Thyroid gland (tissue), 4 donors: ENCODE results near the gene RAN. TPM values are rescaled to one million over a fixed set of nuclear protein-coding genes. Genes with fewer than 3 reads are reported as not detected.
A peak's percentile ranks its signal among the peaks of the same experiment; 100 is the strongest.
"Not testable (repeated sequence)": the region's sequence is repeated elsewhere in the genome, so short reads cannot be mapped to it uniquely, and the experiment has no call there.

Source experiments
- DNase-seq, 2 donors: peaks; one replicate each; pipeline ENCODE4 v3.0.0-alpha.2; 2019
- H3K27ac ChIP-seq, 3 donors: fragments of 200-600 bp; sonication (generic); 1 replicate in 2 of 3; 2 replicates in 1 of 3; pipeline ENCODE4 v1.5.1; 2016 to 2019; ENCODE audit warnings: mild to moderate bottlenecking in 1 of 3, moderate library complexity in 1 of 3
- H3K27me3 ChIP-seq: fragments of 200-600 bp; sonication (generic); one replicate; pipeline ENCODE4 v1.5.1; 2019
- H3K36me3 ChIP-seq, 2 donors: fragments of 200-600 bp; sonication (generic); one replicate each; pipeline ENCODE4 v1.5.1; 2016 to 2019
- H3K4me1 ChIP-seq, 2 donors: fragments of 200-600 bp; sonication (generic); one replicate each; pipeline ENCODE4 v1.5.1; 2017 to 2019
- H3K4me3 ChIP-seq, 3 donors: fragments of 200-600 bp; sonication (generic); replicated peaks in 1 of 3; 1 replicate in 2 of 3; 2 replicates in 1 of 3; pipeline ENCODE4 v1.5.1; 2016; ENCODE audit warnings: mild to moderate bottlenecking in 1 of 3
- H3K9me3 ChIP-seq: fragments of 200-600 bp; sonication (generic); one replicate; pipeline ENCODE4 v1.5.1; 2017
- CTCF ChIP-seq, 6 experiments: fragments of 200-600 bp in 3 of 6; fragments of 450-650 bp in 3 of 6; sonication (generic) in 3 of 6; IDR thresholded peaks; one replicate each; pipeline ENCODE4 v1.5.1; 2016 to 2019; ENCODE audit warnings: antibody characterized with exemption in 6 of 6, mild to moderate bottlenecking in 2 of 6, inconsistent platforms in 1 of 6, moderate library complexity in 1 of 6
- POLR2A ChIP-seq, 2 donors: fragments of 450-650 bp; IDR thresholded peaks; one replicate each; pipeline ENCODE4 v1.6.1; 2017; ENCODE audit warnings: antibody characterized with exemption in 2 of 2, mild to moderate bottlenecking in 2 of 2, moderate library complexity in 1 of 2
- WGBS, 2 donors: methylation state at CpG; one replicate each; pipeline ENCODE4 v1.1.5; 2017; 5-methylcytosine and 5-hydroxymethylcytosine counted together
- intact Hi-C: fragments of 100-400 bp; cut with DNase I; formaldehyde crosslinking; loops from one replicate; pipeline ENCODE4 v1.15.1; 2023
- total RNA-seq, 4 donors: library from RNA; depleted of rRNA; stranded (reverse); fragments of >200 nt; gene quantifications; one replicate each; pipeline ENCODE4 v1.2.3, GENCODE V29; 2016

Gene RAN
- total RNA-seq, 4 donors from 2014 or later, result 123 to 169 (median 142) TPM

- WGBS, 2 donors, result 1 to 2% methylated on average over 15 to 25 of the region's 79 CpGs
- Histone ChIP-seq H3K4me3 (peak within 1 kb of the TSS; percentile 14 to 97 (median 76)), H3K4me1 (peaks cover 0 to 11% of the 10 kb centered on the region in 2 donors), H3K9me3 (no peaks in the 10 kb centered on the region), H3K27me3 (no peaks in the 10 kb centered on the region), H3K36me3 (no peaks in the 10 kb centered on the region), H3K27ac (peak within 1 kb of the TSS; percentile 44 to 82 (median 74))
- intact Hi-C loops, result no loop called here
- DNase-seq, result peak; percentile 86 to 88
- TF ChIP-seq POLR2A (IDR thresholded peaks at IDR 0.05), result peak in 1 of 2 donors; percentile 65
- TF ChIP-seq CTCF (IDR thresholded peaks at IDR 0.05), result peak in 2 of 6 experiments; percentile 13 to 24
These were observed 32.7 kb upstream of the RAN start, which contains the start of gene STX2 for GRCh38 chr12:130838951-130839769. TSS of gene STX2 (minus strand) at chr12:130839250. CDS start at chr12:130839099, 151 bp downstream.

GRCh38 chr12:130839770-130840404, 32.0 kb upstream of the RAN start:
- 73 to 74% methylated on average over 11 of the region's 11 CpGs for WGBS, 2 donors
- H3K4me3 ChIP-seq, result no peak overlapping the region
- TF ChIP-seq CTCF (IDR thresholded peaks at IDR 0.05) (no peak), POLR2A (IDR thresholded peaks at IDR 0.05) (no peak)
- no peak for DNase-seq
- H3K27ac ChIP-seq, result no peak overlapping the region
- peaks cover 0 to 11% of the 10 kb centered on the region in 2 donors for H3K4me1 ChIP-seq
- no peaks in the 10 kb centered on the region for H3K36me3 ChIP-seq
- intact Hi-C loops, result no loop called here
- H3K27me3 ChIP-seq, result no peaks in the 10 kb centered on the region
- H3K9me3 ChIP-seq, result no peaks in the 10 kb centered on the region

GRCh38 chr12:130846369-130846768, 25.5 kb upstream of the RAN start:
- no peak for TF ChIP-seq POLR2A (IDR thresholded peaks at IDR 0.05)
- TF ChIP-seq CTCF (IDR thresholded peaks at IDR 0.05), result no peak
- no peak overlapping the region for H3K4me3 ChIP-seq
- DNase-seq, result no peak

GRCh38 chr12:130847112-130847511, 24.8 kb upstream of the RAN start:
- WGBS, 2 donors, result 72 to 79% methylated on average over 7 of the region's 7 CpGs
- no peak for DNase-seq
- H3K4me3 ChIP-seq, result no peak overlapping the region
- H3K36me3 ChIP-seq, result no peaks in the 10 kb centered on the region
- peaks cover 12 to 23% of the 10 kb centered on the region in 2 donors for H3K4me1 ChIP-seq
- H3K27ac ChIP-seq, result no peak overlapping the region
- no peaks in the 10 kb centered on the region for H3K9me3 ChIP-seq
- no peaks in the 10 kb centered on the region for H3K27me3 ChIP-seq
- no peak for TF ChIP-seq CTCF (IDR thresholded peaks at IDR 0.05)
- no peak for TF ChIP-seq POLR2A (IDR thresholded peaks at IDR 0.05)
- intact Hi-C loops, result no loop called here

More at GRCh38 chr12:130846369-130846768, 25.5 kb upstream of the RAN start:
- intact Hi-C loops, result no loop called here
- Histone ChIP-seq H3K4me1 (peaks cover 12 to 23% of the 10 kb centered on the region in 2 donors), H3K27me3 (no peaks in the 10 kb centered on the region), H3K27ac (no peak overlapping the region), H3K9me3 (no peaks in the 10 kb centered on the region), H3K36me3 (no peaks in the 10 kb centered on the region)

GRCh38 chr12:130848105-130848504, 23.8 kb upstream of the RAN start:
- peaks cover 12 to 23% of the 10 kb centered on the region in 2 donors for H3K4me1 ChIP-seq
- 84 to 96% methylated on average over 6 of the region's 6 CpGs for WGBS, 2 donors

GRCh38 chr12:130848785-130849305, 23.0 kb upstream of the RAN start:
- H3K9me3 ChIP-seq, H3K27me3 ChIP-seq, intact Hi-C loops, DNase-seq, H3K36me3 ChIP-seq, H3K4me3 ChIP-seq: not testable (repeated sequence)
- Histone ChIP-seq H3K27ac (peak overlapping the region; percentile 75 to 90 (median 84)), H3K4me1 (peaks cover 12 to 23% of the 10 kb centered on the region in 2 donors)
- WGBS, 2 donors, result 75 to 88% methylated on average over 1 of the region's 1 CpG

More at GRCh38 chr12:130848105-130848504, 23.8 kb upstream of the RAN start:
- H3K27me3 ChIP-seq, H3K9me3 ChIP-seq, DNase-seq, intact Hi-C loops, H3K4me3 ChIP-seq, H3K36me3 ChIP-seq: not testable (repeated sequence)
- H3K27ac ChIP-seq, result peak overlapping the region in 2 of 3 donors; percentile 75 to 84
